HEK293 (cell line): ENCODE results near the gene SPATA31E1.

Source experiments
- CTCF ChIA-PET: fragments of 350-600 bp; formaldehyde crosslinking; extraction: SDS; loops from one replicate; lab custom pipeline; 2021; ENCODE audit warnings: antibody characterized with exemption; lab: Yijun Ruan, JAX
- POLR2A ChIA-PET: fragments of 300-600 bp; formaldehyde crosslinking; extraction: SDS; loops from one replicate; lab custom pipeline; 2020; ENCODE audit warnings: antibody characterized with exemption, inconsistent platforms; lab: Yijun Ruan, JAX
- H3K27ac ChIP-seq: fragments of 200-500 bp; sonication (Bioruptor generic); 2 replicates; pipeline ENCODE4 v1.5.1; 2014; ENCODE audit warnings: low read depth, low read length, control low read depth, inconsistent platforms; ENCODE audit errors: extremely low read depth
- H3K36me3 ChIP-seq, 2 experiments: fragments of 200-500 bp in 1 of 2; sonication (Bioruptor generic) in 1 of 2; 1 replicate in 1 of 2; 2 replicates in 1 of 2; pipeline ENCODE4 v1.5.1; 2014 to 2017; ENCODE audit warnings: inconsistent platforms in 2 of 2, low read length in 2 of 2; ENCODE audit not compliant: control insufficient read depth in 2 of 2, insufficient read depth in 1 of 2
- H3K4me1 ChIP-seq: fragments of 200-500 bp; sonication (Bioruptor generic); 2 replicates; pipeline ENCODE4 v1.5.1; 2014; ENCODE audit warnings: mild to moderate bottlenecking, low read length, inconsistent platforms; ENCODE audit not compliant: control insufficient read depth, insufficient read depth
- H3K4me3 ChIP-seq: 2 replicates; pipeline ENCODE4 v1.5.1; 2011; ENCODE audit warnings: low read depth, mild to moderate bottlenecking, control low read depth, low read length, moderate library complexity
- H3K9me3 ChIP-seq: fragments of 200-500 bp; sonication (Bioruptor generic); 2 replicates; pipeline ENCODE4 v1.5.1; 2014; ENCODE audit warnings: low read depth, low read length, inconsistent platforms; ENCODE audit not compliant: control insufficient read depth, insufficient read depth
- CTCF ChIP-seq: fragments of 450-650 bp; formaldehyde crosslinking; IDR thresholded peaks from 2 replicates; pipeline ENCODE4 v1.5.1; 2016; ENCODE audit warnings: missing biosample characterization, missing genetic modification characterization
- HIC1 ChIP-seq: fragments of 450-650 bp; formaldehyde crosslinking; IDR thresholded peaks from 2 replicates; pipeline ENCODE4 v1.5.1; 2016; ENCODE audit warnings: missing biosample characterization, missing genetic modification characterization
- KLF9 ChIP-seq: fragments of 450-650 bp; formaldehyde crosslinking; IDR thresholded peaks from 2 replicates; pipeline ENCODE4 v1.5.1; 2016; ENCODE audit warnings: missing biosample characterization, missing genetic modification characterization, low read depth
- MYNN ChIP-seq: fragments of 450-650 bp; formaldehyde crosslinking; IDR thresholded peaks from 2 replicates; pipeline ENCODE4 v1.5.1; 2016; ENCODE audit warnings: missing biosample characterization, missing genetic modification characterization, borderline replicate concordance
- SCRT2 ChIP-seq: fragments of 450-650 bp; formaldehyde crosslinking; IDR thresholded peaks from 2 replicates; pipeline ENCODE4 v1.5.1; 2016; ENCODE audit warnings: missing biosample characterization, missing genetic modification characterization
- YY2 ChIP-seq: fragments of 450-650 bp; formaldehyde crosslinking; IDR thresholded peaks from 2 replicates; pipeline ENCODE4 v1.5.1; 2016; ENCODE audit warnings: missing biosample characterization, missing genetic modification characterization
- ZNF148 ChIP-seq: fragments of 450-650 bp; formaldehyde crosslinking; IDR thresholded peaks from 2 replicates; pipeline ENCODE4 v1.5.0; 2017; ENCODE audit warnings: missing biosample characterization, missing genetic modification characterization, borderline replicate concordance
- ZNF302 ChIP-seq: fragments of 450-650 bp; formaldehyde crosslinking; IDR thresholded peaks from 2 replicates; pipeline ENCODE4 v1.5.1; 2016; ENCODE audit warnings: missing biosample characterization, missing genetic modification characterization, low read depth
- ZNF398 ChIP-seq: fragments of 450-650 bp; formaldehyde crosslinking; IDR thresholded peaks from 2 replicates; pipeline ENCODE4 v1.5.1; 2017; ENCODE audit warnings: missing biosample characterization, missing genetic modification characterization
- ZNF514 ChIP-seq: fragments of 450-650 bp; formaldehyde crosslinking; IDR thresholded peaks from 2 replicates; pipeline ENCODE4 v1.5.1; 2016; ENCODE audit warnings: missing biosample characterization, missing genetic modification characterization
- ZNF624 ChIP-seq: fragments of 450-650 bp; formaldehyde crosslinking; IDR thresholded peaks from 2 replicates; pipeline ENCODE4 v1.5.1; 2017; ENCODE audit warnings: missing biosample characterization, missing genetic modification characterization
- ZNF629 ChIP-seq: fragments of 450-650 bp; formaldehyde crosslinking; IDR thresholded peaks from 2 replicates; pipeline ENCODE4 v1.5.1; 2017; ENCODE audit warnings: missing biosample characterization, missing genetic modification characterization
- ZNF654 ChIP-seq: fragments of 450-650 bp; formaldehyde crosslinking; IDR thresholded peaks from 2 replicates; pipeline ENCODE4 v1.5.1; 2016; ENCODE audit warnings: low read depth, missing biosample characterization, missing genetic modification characterization
- ZNF701 ChIP-seq: fragments of 450-650 bp; formaldehyde crosslinking; IDR thresholded peaks from 2 replicates; pipeline ENCODE4 v1.5.1; 2016; ENCODE audit warnings: missing biosample characterization, missing genetic modification characterization
- ZNF791 ChIP-seq: fragments of 450-650 bp; formaldehyde crosslinking; IDR thresholded peaks from 2 replicates; pipeline ENCODE4 v1.5.1; 2016; ENCODE audit warnings: missing biosample characterization, missing genetic modification characterization
- ZSCAN30 ChIP-seq: fragments of 450-650 bp; IDR thresholded peaks from 2 replicates; pipeline ENCODE4 v1.5.1; 2018; ENCODE audit warnings: missing biosample characterization, mild to moderate bottlenecking, missing genetic modification characterization, moderate library complexity

SPATA31E1 gene

GRCh38 chr9:87863882-87864465 lies 18.7 kb upstream of the SPATA31E1 start (continued):
- TF ChIP-seq ZNF791 = no peak
- TF ChIP-seq ZNF701 (tag by site-specific recombination) = no peak

GRCh38 chr9:87864915-87865314 lies 17.8 kb upstream of the SPATA31E1 start:
- Histone ChIP-seq H3K4me3 (no peak overlapping the region), H3K36me3 (no peaks in the 10 kb centered on the region), H3K27ac (no peak overlapping the region), H3K9me3 (no peaks in the 10 kb centered on the region), H3K4me1 (no peaks in the 10 kb centered on the region)
- POLR2A ChIA-PET = no interaction called here
- CTCF ChIA-PET = no interaction called here
- no peak for TF ChIP-seq ZNF629
- TF ChIP-seq ZNF514 (tag by site-specific recombination) = no peak

- POLR2A ChIA-PET = no interaction called here
- TF ChIP-seq ZNF624 (tag by site-specific recombination) (no peak), ZNF791 (no peak), SCRT2 (no peak), ZNF398 (tag by site-specific recombination) (no peak), KLF9 (tag by site-specific recombination) (no peak), MYNN (tag by site-specific recombination) (no peak), ZNF302 (no peak), ZSCAN30 (no peak), HIC1 (no peak), ZNF148 (no peak), ZNF654 (tag by site-specific recombination) (no peak), YY2 (tag by site-specific recombination) (no peak), CTCF (no peak)
- Histone ChIP-seq H3K36me3 (no peaks in the 10 kb centered on the region), H3K9me3 (no peaks in the 10 kb centered on the region), H3K27ac (no peak overlapping the region), H3K4me3 (no peak overlapping the region), H3K4me1 (no peaks in the 10 kb centered on the region)
- CTCF ChIA-PET = no interaction called here
Measured at GRCh38 chr9:87865626-87866025, 17.1 kb upstream of the SPATA31E1 start.
